Measurements from ENCODE around the gene ABCB9.

GRCh38 chr12:122902854-122903692 lies 63.2 kb downstream of the ABCB9 start:
- TF ChIP-seq POLR2AphosphoS5 (IDR thresholded peaks at IDR 0.05; ENCODE audit: low read depth, low read length) (no peak), EZH2 (IDR thresholded peaks at IDR 0.05) (no peak), CTCF (IDR thresholded peaks at IDR 0.05 in 2 of 3, conservative IDR thresholded peaks at IDR 0.05 in 1 of 3; ENCODE audit: borderline replicate concordance in 1 of 3, insufficient read depth in 1 of 3, low read depth in 2 of 3, low read length in 2 of 3) (no peak), CBX3 (IDR thresholded peaks at IDR 0.05; ENCODE audit: low read depth) (no peak), POLR2A (IDR thresholded peaks at IDR 0.05; ENCODE audit: borderline replicate concordance, extremely low read depth, insufficient read depth, insufficient read length) (no peak), MAX (IDR thresholded peaks at IDR 0.05) (no peak), CEBPB (IDR thresholded peaks at IDR 0.05; ENCODE audit: low read depth) (no peak), ZBTB33 (IDR thresholded peaks at IDR 0.05; ENCODE audit: extremely low read depth, insufficient replicate concordance, low read length) (no peak), JUND (IDR thresholded peaks at IDR 0.05) (no peak), SIN3A (IDR thresholded peaks at IDR 0.05; ENCODE audit: low read depth) (no peak), EZH2phosphoT487 (IDR thresholded peaks at IDR 0.05; ENCODE audit: borderline replicate concordance) (no peak), EGR1 (IDR thresholded peaks at IDR 0.05; ENCODE audit: low read depth) (no peak)

Data from HCT116 (cell line).